SK-N-SH treated with all-trans-retinoic acid at 6 μM for 48 hours (cell line): ENCODE results near the gene IPO4.

Experiments used
- ARNTL ChIP-seq: fragments of 450-650 bp; formaldehyde crosslinking; IDR thresholded peaks from 2 replicates; pipeline ENCODE4 v1.5.0; 2020; ENCODE audit warnings: low read depth, mild to moderate bottlenecking, moderate library complexity, borderline replicate concordance
- CSDC2 ChIP-seq: fragments of 250-450 bp; sonication (Bioruptor Pico); IDR thresholded peaks from 2 replicates; pipeline ENCODE4 v1.5.0; 2020; ENCODE audit warnings: mild to moderate bottlenecking, moderate library complexity
- TCF4 ChIP-seq: fragments of 250-450 bp; sonication (Bioruptor Pico); IDR thresholded peaks from 2 replicates; pipeline ENCODE4 v1.8.0; 2021; ENCODE audit warnings: mild to moderate bottlenecking, moderate library complexity, borderline replicate concordance
- ZFP3 ChIP-seq: fragments of 250-450 bp; sonication (Bioruptor Pico); IDR thresholded peaks from 2 replicates; pipeline ENCODE4 v1.5.0; 2020; ENCODE audit warnings: mild to moderate bottlenecking, moderate library complexity
- TF ChIP-seq, protein P1 (sequence below): fragments of 250-450 bp; sonication (Bioruptor Pico); IDR thresholded peaks from 2 replicates; pipeline ENCODE4 v1.8.0; 2020; ENCODE audit warnings: mild to moderate bottlenecking, moderate library complexity, borderline replicate concordance

DNA sequence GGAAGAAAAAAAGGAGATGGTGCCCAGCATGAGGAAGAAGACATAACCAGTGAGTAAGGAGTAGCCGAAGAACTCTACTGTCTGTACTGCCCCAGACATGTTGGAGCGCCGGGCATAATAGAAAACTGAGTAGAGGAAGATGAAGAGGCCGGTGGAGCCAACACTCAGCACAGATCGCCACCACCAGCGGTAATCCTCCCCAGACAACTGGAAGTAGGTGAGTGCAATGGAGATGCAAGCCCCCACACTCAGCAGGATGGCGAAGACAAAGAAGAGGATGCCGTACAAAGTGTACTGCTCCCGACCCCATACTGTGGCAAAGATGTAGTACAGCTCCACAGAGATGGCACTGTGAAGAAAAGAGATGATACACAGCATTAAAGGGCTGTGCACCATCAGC is 844 bp upstream of the IPO4 start:
- TF ChIP-seq ZFP3 (CRISPR knock-in tag) (no peak), CSDC2 (CRISPR knock-in tag) (no peak), ARNTL (CRISPR knock-in tag) (no peak), TCF4 (no peak)
- TF ChIP-seq, protein P1, sequence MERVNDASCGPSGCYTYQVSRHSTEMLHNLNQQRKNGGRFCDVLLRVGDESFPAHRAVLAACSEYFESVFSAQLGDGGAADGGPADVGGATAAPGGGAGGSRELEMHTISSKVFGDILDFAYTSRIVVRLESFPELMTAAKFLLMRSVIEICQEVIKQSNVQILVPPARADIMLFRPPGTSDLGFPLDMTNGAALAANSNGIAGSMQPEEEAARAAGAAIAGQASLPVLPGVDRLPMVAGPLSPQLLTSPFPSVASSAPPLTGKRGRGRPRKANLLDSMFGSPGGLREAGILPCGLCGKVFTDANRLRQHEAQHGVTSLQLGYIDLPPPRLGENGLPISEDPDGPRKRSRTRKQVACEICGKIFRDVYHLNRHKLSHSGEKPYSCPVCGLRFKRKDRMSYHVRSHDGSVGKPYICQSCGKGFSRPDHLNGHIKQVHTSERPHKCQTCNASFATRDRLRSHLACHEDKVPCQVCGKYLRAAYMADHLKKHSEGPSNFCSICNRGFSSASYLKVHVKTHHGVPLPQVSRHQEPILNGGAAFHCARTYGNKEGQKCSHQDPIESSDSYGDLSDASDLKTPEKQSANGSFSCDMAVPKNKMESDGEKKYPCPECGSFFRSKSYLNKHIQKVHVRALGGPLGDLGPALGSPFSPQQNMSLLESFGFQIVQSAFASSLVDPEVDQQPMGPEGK (CRISPR knock-in tag), result no peak
